MM.1S (cell line): ENCODE measurements around the gene KCNQ2.

Experiments
- DNase-seq: peaks from one replicate; pipeline ENCODE4 v3.0.0-alpha.2; 2015
- H2AFZ ChIP-seq: fragments of 300-600 bp; sonication (generic); 2 replicates; pipeline ENCODE4 v1.6.0; 2016; ENCODE audit warnings: antibody characterized with exemption, low read length
- H3F3A ChIP-seq: fragments of 300-600 bp; sonication (generic); 2 replicates; pipeline ENCODE4 v1.6.1; 2016; ENCODE audit warnings: mild to moderate bottlenecking, antibody characterized with exemption, low read length, moderate library complexity, mixed read lengths; ENCODE audit not compliant: insufficient read depth
- H3K27ac ChIP-seq: fragments of 300-600 bp; sonication (generic); 2 replicates; pipeline ENCODE4 v1.5.1; 2016; ENCODE audit warnings: mild to moderate bottlenecking, low read length
- H3K27me3 ChIP-seq: fragments of 300-600 bp; sonication (generic); replicated peaks from 2 replicates; pipeline ENCODE4 v1.6.0; 2016; ENCODE audit warnings: low read length; ENCODE audit not compliant: insufficient read depth
- H3K36me3 ChIP-seq: fragments of 300-600 bp; sonication (generic); replicated peaks from 2 replicates; pipeline ENCODE4 v1.6.1; 2016; ENCODE audit warnings: mild to moderate bottlenecking, low read length, mixed read lengths; ENCODE audit not compliant: insufficient read depth
- H3K4me1 ChIP-seq: fragments of 300-600 bp; sonication (generic); 2 replicates; pipeline ENCODE4 v1.6.1; 2016; ENCODE audit warnings: low read length, mixed read lengths
- H3K4me2 ChIP-seq: fragments of 300-600 bp; sonication (generic); 2 replicates; pipeline ENCODE4 v1.6.0; 2016; ENCODE audit warnings: low read depth, low read length
- H3K4me3 ChIP-seq: fragments of 300-600 bp; sonication (generic); 2 replicates; pipeline ENCODE4 v1.5.1; 2016; ENCODE audit warnings: low read length, mixed read lengths
- H3K79me2 ChIP-seq: fragments of 300-600 bp; sonication (generic); 2 replicates; pipeline ENCODE4 v1.6.1; 2016; ENCODE audit warnings: mixed run types, low read length, mixed read lengths
- H3K9ac ChIP-seq: fragments of 300-600 bp; sonication (generic); 2 replicates; pipeline ENCODE4 v1.6.1; 2016; ENCODE audit warnings: low read length, mixed read lengths
- H3K9me2 ChIP-seq: fragments of 300-600 bp; sonication (generic); replicated peaks from 2 replicates; pipeline ENCODE4 v1.6.1; 2016; ENCODE audit warnings: mild to moderate bottlenecking, low read length, mixed read lengths; ENCODE audit not compliant: insufficient read depth
- H3K9me3 ChIP-seq: fragments of 300-600 bp; sonication (generic); replicated peaks from 2 replicates; pipeline ENCODE4 v1.6.1; 2016; ENCODE audit warnings: mild to moderate bottlenecking, low read length, mixed read lengths; ENCODE audit not compliant: insufficient read depth
- H4K20me1 ChIP-seq: fragments of 300-600 bp; sonication (generic); 2 replicates; pipeline ENCODE4 v1.6.1; 2016; ENCODE audit warnings: mild to moderate bottlenecking, low read length, moderate library complexity, mixed read lengths; ENCODE audit not compliant: insufficient read depth
- EZH2 ChIP-seq: fragments of 300-600 bp; sonication (generic); optimal IDR thresholded peaks from 2 replicates; pipeline ENCODE3; 2017; ENCODE audit warnings: low read depth, mild to moderate bottlenecking, antibody characterized with exemption, low read length, mixed read lengths
- EZH2phosphoT487 ChIP-seq: fragments of 300-600 bp; sonication (generic); IDR thresholded peaks from 2 replicates; pipeline ENCODE4 v1.6.1; 2018; ENCODE audit warnings: antibody characterized with exemption, low read length
- TF ChIP-seq, protein P1 (sequence below): fragments of 300-600 bp; sonication (generic); IDR thresholded peaks from 2 replicates; pipeline ENCODE4 v1.5.1; 2016; ENCODE audit warnings: antibody characterized with exemption, low read length, mixed read lengths

The KCNQ2 gene

DNA sequence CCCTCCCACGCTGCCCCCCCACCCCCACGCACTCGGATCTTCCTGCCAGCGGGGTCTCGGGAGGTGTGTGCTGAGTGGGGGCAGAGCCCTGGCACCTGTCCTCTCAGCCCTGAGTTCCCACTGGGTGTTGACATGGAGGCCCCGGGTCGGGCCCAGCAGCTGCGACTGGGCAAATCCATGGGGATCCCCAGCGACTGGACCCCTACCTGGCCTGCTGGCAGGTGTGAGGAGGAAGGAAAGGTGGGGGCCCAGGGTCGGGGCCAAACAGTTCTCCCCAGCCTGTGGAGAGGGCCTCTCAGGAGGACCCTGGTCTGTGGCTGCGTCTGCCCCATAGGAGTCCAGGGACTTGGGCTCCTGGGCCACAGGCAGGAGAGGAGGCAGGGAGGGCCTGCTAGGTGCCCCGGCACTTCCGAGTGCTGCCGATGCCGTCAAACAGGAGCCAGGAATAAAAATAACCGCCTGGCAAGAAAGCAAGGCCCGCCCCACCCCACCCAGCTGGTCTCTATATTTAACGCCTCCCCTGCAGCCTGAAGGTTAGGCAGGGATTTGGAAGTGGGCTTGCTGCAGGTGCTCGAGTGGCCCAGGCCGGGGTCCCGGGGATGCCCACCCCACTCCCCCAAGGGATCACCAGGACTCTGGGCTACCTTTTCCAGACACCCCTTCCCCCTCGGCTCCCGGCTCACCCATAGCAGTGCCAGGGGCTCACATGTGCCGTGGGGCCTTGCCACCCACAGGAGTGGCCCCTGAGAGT, 27.9 kb upstream of the KCNQ2 start:
- H3F3A ChIP-seq = no peaks in the 10 kb centered on the region
- peaks cover 61% of the 10 kb centered on the region for H3K27me3 ChIP-seq
- no peaks in the 10 kb centered on the region for H4K20me1 ChIP-seq
- DNase-seq = no peak
- no peak overlapping the region for H3K27ac ChIP-seq
- no peak overlapping the region for H3K4me3 ChIP-seq
- no peaks in the 10 kb centered on the region for H3K79me2 ChIP-seq
- H3K9ac ChIP-seq = no peak overlapping the region
- H3K4me1 ChIP-seq = peaks cover 8% of the 10 kb centered on the region
- H2AFZ ChIP-seq = no peak overlapping the region
- no peaks in the 10 kb centered on the region for H3K36me3 ChIP-seq
- TF ChIP-seq, protein P1, sequence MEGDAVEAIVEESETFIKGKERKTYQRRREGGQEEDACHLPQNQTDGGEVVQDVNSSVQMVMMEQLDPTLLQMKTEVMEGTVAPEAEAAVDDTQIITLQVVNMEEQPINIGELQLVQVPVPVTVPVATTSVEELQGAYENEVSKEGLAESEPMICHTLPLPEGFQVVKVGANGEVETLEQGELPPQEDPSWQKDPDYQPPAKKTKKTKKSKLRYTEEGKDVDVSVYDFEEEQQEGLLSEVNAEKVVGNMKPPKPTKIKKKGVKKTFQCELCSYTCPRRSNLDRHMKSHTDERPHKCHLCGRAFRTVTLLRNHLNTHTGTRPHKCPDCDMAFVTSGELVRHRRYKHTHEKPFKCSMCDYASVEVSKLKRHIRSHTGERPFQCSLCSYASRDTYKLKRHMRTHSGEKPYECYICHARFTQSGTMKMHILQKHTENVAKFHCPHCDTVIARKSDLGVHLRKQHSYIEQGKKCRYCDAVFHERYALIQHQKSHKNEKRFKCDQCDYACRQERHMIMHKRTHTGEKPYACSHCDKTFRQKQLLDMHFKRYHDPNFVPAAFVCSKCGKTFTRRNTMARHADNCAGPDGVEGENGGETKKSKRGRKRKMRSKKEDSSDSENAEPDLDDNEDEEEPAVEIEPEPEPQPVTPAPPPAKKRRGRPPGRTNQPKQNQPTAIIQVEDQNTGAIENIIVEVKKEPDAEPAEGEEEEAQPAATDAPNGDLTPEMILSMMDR = no peak
- TF ChIP-seq EZH2phosphoT487 (no peak), EZH2 (no peak)
- no peaks in the 10 kb centered on the region for H3K9me2 ChIP-seq
- no peaks in the 10 kb centered on the region for H3K9me3 ChIP-seq
- H3K4me2 ChIP-seq = no peak overlapping the region

DNA sequence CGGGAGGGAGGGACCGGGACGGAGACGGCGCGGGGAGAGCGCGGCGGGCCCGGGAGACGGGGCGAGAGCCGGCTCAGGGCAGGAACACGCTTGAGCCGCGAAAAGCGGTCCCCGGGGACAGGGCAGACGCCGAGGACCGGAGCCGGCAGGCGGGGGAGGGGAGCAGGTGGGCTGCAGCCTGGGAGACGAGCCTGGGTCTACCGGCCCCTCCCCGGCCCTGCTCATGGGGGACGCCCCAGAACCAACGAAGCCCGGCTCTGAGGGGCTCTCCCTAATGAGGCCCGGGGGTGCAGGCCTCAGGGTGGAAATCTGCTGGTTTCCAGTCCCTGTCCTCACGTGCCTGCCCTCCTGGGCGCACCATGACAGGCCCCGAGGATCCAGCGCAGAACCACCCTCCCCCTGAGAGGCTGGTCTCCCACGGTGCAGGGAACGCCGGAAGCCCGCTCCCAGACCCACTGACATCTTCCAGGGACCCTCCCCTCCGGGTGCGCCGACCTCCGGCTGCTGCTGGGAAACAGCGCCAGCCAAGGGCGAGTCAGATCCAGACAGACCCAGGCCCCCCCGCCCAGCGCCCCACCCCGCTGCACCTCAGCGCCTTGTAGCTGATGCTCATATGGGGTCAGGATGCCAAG, 27.0 kb upstream of the KCNQ2 start:
- H3K27ac ChIP-seq = no peak overlapping the region
- H3F3A ChIP-seq = no peaks in the 10 kb centered on the region
- peaks cover 61% of the 10 kb centered on the region for H3K27me3 ChIP-seq
- no peaks in the 10 kb centered on the region for H3K9me2 ChIP-seq
- H3K4me3 ChIP-seq = no peak overlapping the region
- DNase-seq = no peak
- no peaks in the 10 kb centered on the region for H3K36me3 ChIP-seq
- H3K4me1 ChIP-seq = peaks cover 8% of the 10 kb centered on the region
- no peaks in the 10 kb centered on the region for H3K79me2 ChIP-seq
- TF ChIP-seq EZH2phosphoT487 (no peak), EZH2 (no peak)
- TF ChIP-seq, protein P1 = no peak
- no peak overlapping the region for H2AFZ ChIP-seq
- no peak overlapping the region for H3K9ac ChIP-seq
- no peaks in the 10 kb centered on the region for H3K9me3 ChIP-seq
- H3K4me2 ChIP-seq = no peak overlapping the region
- H4K20me1 ChIP-seq = no peaks in the 10 kb centered on the region

DNA sequence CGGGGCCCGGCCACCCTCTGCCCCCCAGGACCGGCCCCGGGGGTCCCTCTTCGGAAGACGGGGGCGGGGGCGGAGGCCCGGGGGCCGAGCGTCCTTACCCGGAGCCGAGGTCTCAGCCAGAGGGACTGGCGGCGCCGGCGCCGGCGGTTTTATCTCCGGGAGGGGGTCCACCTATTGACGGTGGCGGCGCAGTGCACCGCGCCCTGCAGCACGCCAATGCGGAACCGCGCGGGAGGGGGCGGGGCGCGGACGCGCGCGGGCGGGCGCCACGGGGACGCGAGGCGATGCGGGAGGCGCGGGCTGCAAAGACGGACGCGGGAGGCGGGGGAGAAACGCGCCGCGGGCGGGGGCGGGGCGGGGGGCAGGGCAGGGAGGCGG, 26.5 kb upstream of the KCNQ2 start, which contains the start of gene EEF1A2:
EEF1A2 (minus strand) TSS at position 124 of the 378 bp plus-strand sequence. CDS start 1,320 bp downstream, outside the sequence.
- no peaks in the 10 kb centered on the region for H3F3A ChIP-seq
- DNase-seq = no peak
- H3K9me3 ChIP-seq = no peaks in the 10 kb centered on the region
- H3K9me2 ChIP-seq = no peaks in the 10 kb centered on the region
- peaks cover 8% of the 10 kb centered on the region for H3K4me1 ChIP-seq
- TF ChIP-seq, protein P1 = no peak
- TF ChIP-seq EZH2phosphoT487 (no peak), EZH2 (no peak)
- H3K4me2 ChIP-seq = no peak within 1 kb of the TSS
- H4K20me1 ChIP-seq = no peaks in the 10 kb centered on the region
- no peak within 1 kb of the TSS for H3K27ac ChIP-seq
- no peak within 1 kb of the TSS for H3K9ac ChIP-seq
- no peak within 1 kb of the TSS for H3K4me3 ChIP-seq
- peaks cover 61% of the 10 kb centered on the region for H3K27me3 ChIP-seq
- H3K79me2 ChIP-seq = no peaks in the 10 kb centered on the region
- H3K36me3 ChIP-seq = no peaks in the 10 kb centered on the region
- H2AFZ ChIP-seq = no peak within 1 kb of the TSS
